ENCODE measurements around the gene LMBR1. TPM values are rescaled to one million over a fixed set of nuclear protein-coding genes. Genes with fewer than 3 reads are reported as not detected.
"Not testable (repeated sequence)": the region's sequence is repeated elsewhere in the genome, so short reads cannot be mapped to it uniquely, and the experiment has no call there.

LMBR1 gene
- total RNA-seq, 1 donor: 39.4 TPM

GRCh38 chr7:156854654-156855053, 38.3 kb downstream of the LMBR1 start:
- Histone ChIP-seq H3K9me3 (ENCODE audit: low read depth, low read length) (no peaks in the 10 kb centered on the region), H3K27me3 (ENCODE audit: insufficient read depth, low read length) (no peaks in the 10 kb centered on the region), H2AFZ (ENCODE audit: low read length) (no peak overlapping the region), H3K4me3 (ENCODE audit: insufficient read depth, low read length) (no peak overlapping the region), H3K4me1 (ENCODE audit: insufficient read depth, low read length) (no peaks in the 10 kb centered on the region), H3K36me3 (ENCODE audit: insufficient read depth, low read length) (no peaks in the 10 kb centered on the region), H4K20me1 (ENCODE audit: insufficient read depth, low read length) (peaks cover 4% of the 10 kb centered on the region), H3K79me2 (ENCODE audit: insufficient read depth, low read length) (peaks cover 22% of the 10 kb centered on the region), H3K4me2 (ENCODE audit: insufficient read depth, low read length) (no peak overlapping the region), H3K27ac (ENCODE audit: low read depth, low read length) (no peak overlapping the region)
- DNase-seq (ENCODE audit: insufficient read length, low spot score, missing footprints): no peak
- TF ChIP-seq, protein P1, sequence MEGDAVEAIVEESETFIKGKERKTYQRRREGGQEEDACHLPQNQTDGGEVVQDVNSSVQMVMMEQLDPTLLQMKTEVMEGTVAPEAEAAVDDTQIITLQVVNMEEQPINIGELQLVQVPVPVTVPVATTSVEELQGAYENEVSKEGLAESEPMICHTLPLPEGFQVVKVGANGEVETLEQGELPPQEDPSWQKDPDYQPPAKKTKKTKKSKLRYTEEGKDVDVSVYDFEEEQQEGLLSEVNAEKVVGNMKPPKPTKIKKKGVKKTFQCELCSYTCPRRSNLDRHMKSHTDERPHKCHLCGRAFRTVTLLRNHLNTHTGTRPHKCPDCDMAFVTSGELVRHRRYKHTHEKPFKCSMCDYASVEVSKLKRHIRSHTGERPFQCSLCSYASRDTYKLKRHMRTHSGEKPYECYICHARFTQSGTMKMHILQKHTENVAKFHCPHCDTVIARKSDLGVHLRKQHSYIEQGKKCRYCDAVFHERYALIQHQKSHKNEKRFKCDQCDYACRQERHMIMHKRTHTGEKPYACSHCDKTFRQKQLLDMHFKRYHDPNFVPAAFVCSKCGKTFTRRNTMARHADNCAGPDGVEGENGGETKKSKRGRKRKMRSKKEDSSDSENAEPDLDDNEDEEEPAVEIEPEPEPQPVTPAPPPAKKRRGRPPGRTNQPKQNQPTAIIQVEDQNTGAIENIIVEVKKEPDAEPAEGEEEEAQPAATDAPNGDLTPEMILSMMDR (IDR thresholded peaks at IDR 0.05; ENCODE audit: extremely low read depth, low read depth, low read length): no peak

- H3K36me3 ChIP-seq (ENCODE audit: insufficient read depth, low read length): no peaks in the 10 kb centered on the region
- peaks cover 9% of the 10 kb centered on the region for H4K20me1 ChIP-seq (ENCODE audit: insufficient read depth, low read length)
- H3K4me1 ChIP-seq (ENCODE audit: insufficient read depth, low read length): no peaks in the 10 kb centered on the region
- TF ChIP-seq, protein P1 (IDR thresholded peaks at IDR 0.05; ENCODE audit: extremely low read depth, low read depth, low read length): no peak
- H2AFZ ChIP-seq (ENCODE audit: low read length): no peak overlapping the region
- H3K4me2 ChIP-seq (ENCODE audit: insufficient read depth, low read length): no peak overlapping the region
- peaks cover 22% of the 10 kb centered on the region for H3K79me2 ChIP-seq (ENCODE audit: insufficient read depth, low read length)
- H3K27me3 ChIP-seq (ENCODE audit: insufficient read depth, low read length): no peaks in the 10 kb centered on the region
- no peak overlapping the region for H3K4me3 ChIP-seq (ENCODE audit: insufficient read depth, low read length)
- no peak overlapping the region for H3K27ac ChIP-seq (ENCODE audit: low read depth, low read length)
- no peaks in the 10 kb centered on the region for H3K9me3 ChIP-seq (ENCODE audit: low read depth, low read length)
- DNase-seq (ENCODE audit: insufficient read length, low spot score, missing footprints): no peak
Observed at GRCh38 chr7:156848979-156849378, 44.0 kb downstream of the LMBR1 start.

GRCh38 chr7:156845379-156846101, 47.4 kb downstream of the LMBR1 start:
- TF ChIP-seq, protein P1 (IDR thresholded peaks at IDR 0.05; ENCODE audit: extremely low read depth, low read depth, low read length): no peak
- Histone ChIP-seq H4K20me1 (ENCODE audit: insufficient read depth, low read length) (peaks cover 4% of the 10 kb centered on the region), H3K4me1 (ENCODE audit: insufficient read depth, low read length) (no peaks in the 10 kb centered on the region), H2AFZ (ENCODE audit: low read length) (no peak overlapping the region), H3K9me3 (ENCODE audit: low read depth, low read length) (no peaks in the 10 kb centered on the region), H3K36me3 (ENCODE audit: insufficient read depth, low read length) (no peaks in the 10 kb centered on the region), H3K4me3 (ENCODE audit: insufficient read depth, low read length) (no peak overlapping the region), H3K27me3 (ENCODE audit: insufficient read depth, low read length) (no peaks in the 10 kb centered on the region), H3K4me2 (ENCODE audit: insufficient read depth, low read length) (no peak overlapping the region), H3K27ac (ENCODE audit: low read depth, low read length) (no peak overlapping the region), H3K79me2 (ENCODE audit: insufficient read depth, low read length) (peaks cover 24% of the 10 kb centered on the region)
- DNase-seq (ENCODE audit: insufficient read length, low spot score, missing footprints): peak; percentile 76

DNA sequence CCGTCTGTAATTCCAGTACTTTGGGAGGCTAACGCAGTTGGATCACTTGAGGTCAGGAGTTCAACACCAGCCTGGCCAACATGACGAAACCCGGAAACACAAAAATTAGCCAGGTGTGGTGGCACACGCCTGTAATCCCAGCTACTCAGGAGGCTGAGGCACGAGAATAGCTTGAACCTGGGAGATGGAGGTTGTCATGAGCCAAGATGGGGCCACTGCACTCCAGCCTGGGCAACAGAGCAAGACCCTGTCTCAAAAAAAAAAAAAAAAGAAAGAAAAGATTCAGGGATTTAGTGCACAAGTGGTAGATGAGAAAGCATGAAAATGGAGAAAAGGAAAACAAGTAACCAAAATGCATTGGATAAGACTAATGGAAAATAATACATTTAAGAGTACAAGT, 49.4 kb downstream of the LMBR1 start:
- H3K36me3 ChIP-seq (ENCODE audit: insufficient read depth, low read length); H3K27ac ChIP-seq (ENCODE audit: low read depth, low read length); H3K4me3 ChIP-seq (ENCODE audit: insufficient read depth, low read length); H4K20me1 ChIP-seq (ENCODE audit: insufficient read depth, low read length); H3K4me2 ChIP-seq (ENCODE audit: insufficient read depth, low read length); H2AFZ ChIP-seq (ENCODE audit: low read length); DNase-seq (ENCODE audit: insufficient read length, low spot score, missing footprints); H3K9me3 ChIP-seq (ENCODE audit: low read depth, low read length); H3K27me3 ChIP-seq (ENCODE audit: insufficient read depth, low read length); H3K4me1 ChIP-seq (ENCODE audit: insufficient read depth, low read length): not testable (repeated sequence)
- H3K79me2 ChIP-seq (ENCODE audit: insufficient read depth, low read length): peaks cover 28% of the 10 kb centered on the region
